Panc1 (cell line): ENCODE results near the gene ABHD18. TPM values are rescaled to one million over a fixed set of nuclear protein-coding genes. Genes with fewer than 3 reads are reported as not detected.
"Not testable (repeated sequence)": the region's sequence is repeated elsewhere in the genome, so short reads cannot be mapped to it uniquely, and the experiment has no call there.

Source experiments
- ATAC-seq: fragments of 200-7000 bp; cut with Tn5 transposase; 2 replicates; pipeline ENCODE4 v1.9.1; 2020; ENCODE audit warnings: mild to moderate bottlenecking, moderate library complexity
- BruUV-seq: library from RNA; stranded (reverse); fragments of 400-500 nt; replicated peaks from 2 replicates; lab custom pipeline; 2021; lab: Mats Ljungman, UMichigan
- CTCF ChIA-PET: fragments of 300-600 bp; sonication (Branson Sonifier 250); formaldehyde crosslinking; loops from one replicate; lab custom pipeline; 2022; ENCODE audit warnings: antibody characterized with exemption; lab: Charles Lee
- POLR2A ChIA-PET: fragments of 300-600 bp; sonication (Branson Sonifier 250); formaldehyde crosslinking; loops from one replicate; lab custom pipeline; 2022; ENCODE audit warnings: antibody characterized with exemption; lab: Charles Lee
- DNase-seq: peaks from one replicate; pipeline ENCODE4 v3.0.0-alpha.2; 2010; ENCODE audit warnings: low read depth, low spot score
- H3K27ac ChIP-seq: 2 replicates; pipeline ENCODE4 v1.5.1; 2011; ENCODE audit warnings: mild to moderate bottlenecking, low read length, inconsistent platforms
- H3K27me3 ChIP-seq: fragments of 200-500 bp; sonication (Bioruptor generic); 2 replicates; pipeline ENCODE4 v1.6.0; 2014; ENCODE audit warnings: low read length, inconsistent platforms; ENCODE audit not compliant: control insufficient read depth, insufficient read depth
- H3K36me3 ChIP-seq: fragments of 200-500 bp; sonication (Bioruptor generic); 2 replicates; pipeline ENCODE4 v1.5.1; 2014; ENCODE audit warnings: inconsistent platforms, mild to moderate bottlenecking, low read length, moderate library complexity; ENCODE audit not compliant: control insufficient read depth, insufficient read depth
- H3K4me1 ChIP-seq: 2 replicates; pipeline ENCODE4 v1.5.1; 2011; ENCODE audit warnings: inconsistent platforms, mild to moderate bottlenecking, low read length, moderate library complexity; ENCODE audit not compliant: control insufficient read depth, insufficient read depth
- H3K4me3 ChIP-seq, 2 experiments: 2 replicates each; pipeline ENCODE4 v1.5.1; 2011 to 2012; ENCODE audit warnings: low read depth in 2 of 2, low read length in 2 of 2, mild to moderate bottlenecking in 2 of 2, inconsistent platforms in 1 of 2, moderate library complexity in 1 of 2
- H3K9me3 ChIP-seq: fragments of 200-500 bp; sonication (Bioruptor generic); 2 replicates; pipeline ENCODE4 v1.5.1; 2014; ENCODE audit warnings: low read depth, mild to moderate bottlenecking, inconsistent platforms, low read length, moderate library complexity; ENCODE audit not compliant: control insufficient read depth, insufficient read depth
- POLR2AphosphoS5 ChIP-seq: IDR thresholded peaks from 2 replicates; pipeline ENCODE4 v1.6.1; 2012; ENCODE audit warnings: mild to moderate bottlenecking, low read depth, low read length, moderate library complexity
- SIN3A ChIP-seq: IDR thresholded peaks from 2 replicates; pipeline ENCODE4 v1.6.1; 2012; ENCODE audit warnings: low read depth, mild to moderate bottlenecking, low read length, moderate library complexity, borderline replicate concordance; ENCODE audit not compliant: insufficient read depth
- TCF7L2 ChIP-seq: IDR thresholded peaks from 2 replicates; pipeline ENCODE4 v1.6.1; 2011; ENCODE audit warnings: mild to moderate bottlenecking, low read depth, low read length, inconsistent platforms
- in situ Hi-C: cut with HindIII; loops from 2 replicates; pipeline ENCODE4 v1.10.0; 2016; ENCODE audit warnings: low sequenced_read_pairs, low pct_unique_long_range_greater_than_20kb
- intact Hi-C: fragments of 100-400 bp; cut with micrococcal nuclease; formaldehyde crosslinking; loops from one replicate; pipeline ENCODE4 v1.10.0; 2022; ENCODE audit not compliant: unreplicated experiment
- total RNA-seq: library from RNA; stranded (reverse); gene quantifications from one replicate; pipeline ENCODE4 v1.2.1, GENCODE V29; 2021; ENCODE audit not compliant: unreplicated experiment
- TF ChIP-seq, protein P1 (sequence below), 2 experiments: IDR thresholded peaks; 2 replicates each; pipeline ENCODE4 v1.6.1; 2011 to 2012; ENCODE audit warnings: low read depth in 2 of 2, control low read depth in 1 of 2, low read length in 1 of 2, mild to moderate bottlenecking in 1 of 2, moderate library complexity in 1 of 2; ENCODE audit not compliant: insufficient read depth in 1 of 2
- TF ChIP-seq, protein P2 (sequence below): fragments of 450-650 bp; IDR thresholded peaks from 2 replicates; pipeline ENCODE4 v1.5.1; 2017; ENCODE audit warnings: mild to moderate bottlenecking

The ABHD18 gene
- total RNA-seq, 1 experiment from 2014 or later = 7.4 TPM

DNA sequence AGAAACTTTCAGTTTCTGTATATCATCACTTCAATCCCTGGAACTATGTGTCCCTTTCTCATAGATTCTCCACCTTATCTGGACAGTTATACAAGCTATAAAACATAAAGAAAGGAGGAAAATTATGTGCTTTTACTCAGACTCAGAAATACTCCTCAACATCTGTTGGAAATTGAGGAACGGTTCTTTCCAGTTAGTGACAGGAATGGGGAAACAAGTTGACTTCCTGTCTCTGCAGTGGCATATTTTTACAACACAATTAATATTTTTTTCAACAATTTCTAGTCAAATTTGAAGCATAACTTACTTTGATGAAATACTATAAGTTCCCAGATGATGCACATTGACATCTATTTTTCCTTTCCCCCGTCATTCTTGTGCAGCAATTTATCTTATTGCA, 27.9 kb downstream of the ABHD18 start:
- TF ChIP-seq, protein P1, sequence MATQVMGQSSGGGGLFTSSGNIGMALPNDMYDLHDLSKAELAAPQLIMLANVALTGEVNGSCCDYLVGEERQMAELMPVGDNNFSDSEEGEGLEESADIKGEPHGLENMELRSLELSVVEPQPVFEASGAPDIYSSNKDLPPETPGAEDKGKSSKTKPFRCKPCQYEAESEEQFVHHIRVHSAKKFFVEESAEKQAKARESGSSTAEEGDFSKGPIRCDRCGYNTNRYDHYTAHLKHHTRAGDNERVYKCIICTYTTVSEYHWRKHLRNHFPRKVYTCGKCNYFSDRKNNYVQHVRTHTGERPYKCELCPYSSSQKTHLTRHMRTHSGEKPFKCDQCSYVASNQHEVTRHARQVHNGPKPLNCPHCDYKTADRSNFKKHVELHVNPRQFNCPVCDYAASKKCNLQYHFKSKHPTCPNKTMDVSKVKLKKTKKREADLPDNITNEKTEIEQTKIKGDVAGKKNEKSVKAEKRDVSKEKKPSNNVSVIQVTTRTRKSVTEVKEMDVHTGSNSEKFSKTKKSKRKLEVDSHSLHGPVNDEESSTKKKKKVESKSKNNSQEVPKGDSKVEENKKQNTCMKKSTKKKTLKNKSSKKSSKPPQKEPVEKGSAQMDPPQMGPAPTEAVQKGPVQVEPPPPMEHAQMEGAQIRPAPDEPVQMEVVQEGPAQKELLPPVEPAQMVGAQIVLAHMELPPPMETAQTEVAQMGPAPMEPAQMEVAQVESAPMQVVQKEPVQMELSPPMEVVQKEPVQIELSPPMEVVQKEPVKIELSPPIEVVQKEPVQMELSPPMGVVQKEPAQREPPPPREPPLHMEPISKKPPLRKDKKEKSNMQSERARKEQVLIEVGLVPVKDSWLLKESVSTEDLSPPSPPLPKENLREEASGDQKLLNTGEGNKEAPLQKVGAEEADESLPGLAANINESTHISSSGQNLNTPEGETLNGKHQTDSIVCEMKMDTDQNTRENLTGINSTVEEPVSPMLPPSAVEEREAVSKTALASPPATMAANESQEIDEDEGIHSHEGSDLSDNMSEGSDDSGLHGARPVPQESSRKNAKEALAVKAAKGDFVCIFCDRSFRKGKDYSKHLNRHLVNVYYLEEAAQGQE (IDR thresholded peaks at IDR 0.05; ENCODE audit: insufficient read depth in 1 of 2, low read depth in 2 of 2, low read length in 1 of 2) = no peak
- TF ChIP-seq SIN3A (no peak), POLR2AphosphoS5 (no peak), TCF7L2 (no peak)
- TF ChIP-seq, protein P2, sequence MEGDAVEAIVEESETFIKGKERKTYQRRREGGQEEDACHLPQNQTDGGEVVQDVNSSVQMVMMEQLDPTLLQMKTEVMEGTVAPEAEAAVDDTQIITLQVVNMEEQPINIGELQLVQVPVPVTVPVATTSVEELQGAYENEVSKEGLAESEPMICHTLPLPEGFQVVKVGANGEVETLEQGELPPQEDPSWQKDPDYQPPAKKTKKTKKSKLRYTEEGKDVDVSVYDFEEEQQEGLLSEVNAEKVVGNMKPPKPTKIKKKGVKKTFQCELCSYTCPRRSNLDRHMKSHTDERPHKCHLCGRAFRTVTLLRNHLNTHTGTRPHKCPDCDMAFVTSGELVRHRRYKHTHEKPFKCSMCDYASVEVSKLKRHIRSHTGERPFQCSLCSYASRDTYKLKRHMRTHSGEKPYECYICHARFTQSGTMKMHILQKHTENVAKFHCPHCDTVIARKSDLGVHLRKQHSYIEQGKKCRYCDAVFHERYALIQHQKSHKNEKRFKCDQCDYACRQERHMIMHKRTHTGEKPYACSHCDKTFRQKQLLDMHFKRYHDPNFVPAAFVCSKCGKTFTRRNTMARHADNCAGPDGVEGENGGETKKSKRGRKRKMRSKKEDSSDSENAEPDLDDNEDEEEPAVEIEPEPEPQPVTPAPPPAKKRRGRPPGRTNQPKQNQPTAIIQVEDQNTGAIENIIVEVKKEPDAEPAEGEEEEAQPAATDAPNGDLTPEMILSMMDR = no peak
- H3K36me3 ChIP-seq = no peaks in the 10 kb centered on the region; the same call in 1 of the 2 replicates
- intact Hi-C loops = no loop called here
- no peak for DNase-seq
- ChIA-PET POLR2A (no interaction called here), CTCF (no interaction called here)
- in situ Hi-C loops = no loop called here
- no peak overlapping the region for H3K4me3 ChIP-seq
- no peak for ATAC-seq
- H3K27me3 ChIP-seq = no peaks in the 10 kb centered on the region
- H3K9me3 ChIP-seq = no peaks in the 10 kb centered on the region
- H3K4me1 ChIP-seq = no peaks in the 10 kb centered on the region
- BruUV-seq = no TSS peak
- H3K27ac ChIP-seq = no peak overlapping the region

DNA sequence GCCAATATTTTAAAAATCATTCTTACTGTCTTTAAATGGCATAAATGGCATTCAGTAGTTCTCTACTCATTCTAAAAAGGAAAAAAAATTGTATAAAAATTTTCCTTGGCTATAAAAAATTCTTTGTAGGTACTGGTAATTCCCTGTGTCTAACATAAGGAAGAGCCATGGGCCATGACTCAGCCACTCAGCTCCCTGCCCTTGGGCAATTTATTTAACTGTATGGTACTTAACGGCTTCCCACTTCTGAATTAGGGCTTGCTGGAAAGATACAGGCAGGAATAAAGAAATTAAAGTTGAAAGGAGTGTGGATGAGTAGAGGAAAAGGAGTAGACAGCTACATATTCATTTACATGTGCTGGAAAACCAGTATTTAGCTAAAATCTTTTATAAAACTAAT, 30.6 kb downstream of the ABHD18 start:
- in situ Hi-C loops = no loop called here
- Histone ChIP-seq H3K4me3 (no peak overlapping the region), H3K27me3 (no peaks in the 10 kb centered on the region), H3K36me3 (no peaks in the 10 kb centered on the region; the same call in 1 of the 2 replicates), H3K27ac (no peak overlapping the region), H3K4me1 (no peaks in the 10 kb centered on the region), H3K9me3 (no peaks in the 10 kb centered on the region)
- ChIA-PET CTCF (no interaction called here), POLR2A (no interaction called here)
- ATAC-seq (no peak), DNase-seq (no peak)
- BruUV-seq = no TSS peak
- TF ChIP-seq, protein P2 = no peak
- no peak for TF ChIP-seq POLR2AphosphoS5
- no peak for TF ChIP-seq TCF7L2
- no peak for TF ChIP-seq SIN3A
- TF ChIP-seq, protein P1 (IDR thresholded peaks at IDR 0.05; ENCODE audit: insufficient read depth in 1 of 2, low read depth in 2 of 2, low read length in 1 of 2) = no peak
- intact Hi-C loops = no loop called here

DNA sequence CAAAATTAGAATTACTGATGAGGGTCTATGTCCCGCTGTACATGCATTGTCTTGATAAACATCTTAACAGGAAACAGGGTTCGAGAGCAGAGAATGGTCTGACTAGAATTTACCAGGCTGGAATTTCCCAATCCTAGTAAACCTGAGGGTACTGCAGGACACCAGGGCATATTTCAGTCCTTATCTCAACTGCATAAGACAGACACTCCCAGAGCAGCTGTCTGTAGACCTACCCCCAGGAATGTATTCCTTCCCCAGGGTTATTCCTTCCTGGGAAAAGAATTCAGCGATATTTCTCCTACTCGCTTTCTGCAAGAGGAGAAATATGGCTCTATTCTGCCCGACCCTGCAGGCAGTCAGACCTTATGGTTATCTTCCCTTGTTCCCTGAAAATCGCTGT, 31.3 kb downstream of the ABHD18 start:
- DNase-seq, CTCF ChIA-PET, H3K9me3 ChIP-seq, POLR2A ChIA-PET, H3K27ac ChIP-seq, H3K27me3 ChIP-seq, in situ Hi-C loops, intact Hi-C loops, H3K4me1 ChIP-seq, ATAC-seq, H3K36me3 ChIP-seq, BruUV-seq, H3K4me3 ChIP-seq: not testable (repeated sequence)
